ENCODE results near the gene PLA2G3.
A peak's percentile ranks its signal among the peaks of the same experiment; 100 is the strongest.
"Not testable (repeated sequence)": the region's sequence is repeated elsewhere in the genome, so short reads cannot be mapped to it uniquely, and the experiment has no call there.

Gene PLA2G3

DNA sequence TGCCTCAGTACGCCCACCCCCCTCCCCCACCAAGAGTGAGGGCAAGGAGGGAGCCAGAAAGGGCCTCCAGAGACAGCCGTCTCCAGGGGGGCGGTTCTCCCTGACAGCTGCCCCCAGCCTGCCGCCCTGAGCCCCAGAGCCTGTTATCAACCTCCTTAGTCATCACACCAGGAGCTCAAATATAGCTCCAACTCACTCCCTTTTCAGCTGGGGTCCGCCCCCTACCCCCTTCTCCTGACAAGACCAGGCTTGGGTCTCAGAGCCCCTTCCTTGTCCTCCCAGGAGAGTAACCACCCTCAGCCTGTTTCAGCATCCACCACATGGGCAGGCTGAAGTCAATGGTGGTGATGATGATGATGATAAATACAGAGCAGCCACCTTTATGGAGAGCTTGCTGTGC lies 20.1 kb downstream of the PLA2G3 start:
- TF ChIP-seq, protein P1, sequence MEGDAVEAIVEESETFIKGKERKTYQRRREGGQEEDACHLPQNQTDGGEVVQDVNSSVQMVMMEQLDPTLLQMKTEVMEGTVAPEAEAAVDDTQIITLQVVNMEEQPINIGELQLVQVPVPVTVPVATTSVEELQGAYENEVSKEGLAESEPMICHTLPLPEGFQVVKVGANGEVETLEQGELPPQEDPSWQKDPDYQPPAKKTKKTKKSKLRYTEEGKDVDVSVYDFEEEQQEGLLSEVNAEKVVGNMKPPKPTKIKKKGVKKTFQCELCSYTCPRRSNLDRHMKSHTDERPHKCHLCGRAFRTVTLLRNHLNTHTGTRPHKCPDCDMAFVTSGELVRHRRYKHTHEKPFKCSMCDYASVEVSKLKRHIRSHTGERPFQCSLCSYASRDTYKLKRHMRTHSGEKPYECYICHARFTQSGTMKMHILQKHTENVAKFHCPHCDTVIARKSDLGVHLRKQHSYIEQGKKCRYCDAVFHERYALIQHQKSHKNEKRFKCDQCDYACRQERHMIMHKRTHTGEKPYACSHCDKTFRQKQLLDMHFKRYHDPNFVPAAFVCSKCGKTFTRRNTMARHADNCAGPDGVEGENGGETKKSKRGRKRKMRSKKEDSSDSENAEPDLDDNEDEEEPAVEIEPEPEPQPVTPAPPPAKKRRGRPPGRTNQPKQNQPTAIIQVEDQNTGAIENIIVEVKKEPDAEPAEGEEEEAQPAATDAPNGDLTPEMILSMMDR (IDR thresholded peaks at IDR 0.05; ENCODE audit: borderline replicate concordance, insufficient read depth, low read depth, low read length), result no peak
- H3K4me3 ChIP-seq (ENCODE audit: low read depth, low read length), result no peak overlapping the region

DNA sequence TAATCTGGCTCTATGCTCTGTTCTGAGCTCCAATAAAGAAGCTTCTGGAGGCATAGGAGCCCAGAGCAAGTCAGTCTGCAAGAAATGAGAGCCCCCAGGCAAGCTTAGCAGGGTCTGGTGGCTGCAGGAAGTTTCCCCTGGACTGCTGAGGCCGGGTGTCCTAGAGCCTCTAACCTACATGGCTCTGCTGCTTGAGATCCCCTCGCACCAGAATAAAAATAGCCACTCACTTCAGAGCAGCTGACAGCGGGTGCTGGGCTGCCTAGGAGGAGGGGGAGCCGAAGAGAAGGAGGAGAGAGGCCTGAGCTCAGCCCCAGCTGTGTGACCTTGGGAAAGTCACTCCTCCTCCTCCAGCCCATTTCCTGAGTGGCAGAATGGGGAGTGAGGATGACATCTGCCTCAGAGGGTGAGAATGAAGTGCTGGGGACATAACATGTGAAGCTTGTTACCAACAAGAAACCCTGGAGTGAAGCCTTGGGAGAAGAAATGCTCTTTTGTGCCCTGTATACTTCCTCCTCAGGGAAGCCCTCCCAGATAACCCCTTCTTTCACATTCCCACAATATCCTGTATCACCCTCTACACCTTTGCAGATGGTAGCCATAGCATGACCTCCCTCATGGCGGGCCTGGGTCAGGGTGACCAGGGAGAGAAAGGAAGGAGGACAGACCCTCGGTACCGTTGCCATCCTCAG lies 21.1 kb downstream of the PLA2G3 start:
- TF ChIP-seq, protein P1 (IDR thresholded peaks at IDR 0.05; ENCODE audit: borderline replicate concordance, insufficient read depth, low read depth, low read length), result no peak
- no peak overlapping the region for H3K4me3 ChIP-seq (ENCODE audit: low read depth, low read length)

DNA sequence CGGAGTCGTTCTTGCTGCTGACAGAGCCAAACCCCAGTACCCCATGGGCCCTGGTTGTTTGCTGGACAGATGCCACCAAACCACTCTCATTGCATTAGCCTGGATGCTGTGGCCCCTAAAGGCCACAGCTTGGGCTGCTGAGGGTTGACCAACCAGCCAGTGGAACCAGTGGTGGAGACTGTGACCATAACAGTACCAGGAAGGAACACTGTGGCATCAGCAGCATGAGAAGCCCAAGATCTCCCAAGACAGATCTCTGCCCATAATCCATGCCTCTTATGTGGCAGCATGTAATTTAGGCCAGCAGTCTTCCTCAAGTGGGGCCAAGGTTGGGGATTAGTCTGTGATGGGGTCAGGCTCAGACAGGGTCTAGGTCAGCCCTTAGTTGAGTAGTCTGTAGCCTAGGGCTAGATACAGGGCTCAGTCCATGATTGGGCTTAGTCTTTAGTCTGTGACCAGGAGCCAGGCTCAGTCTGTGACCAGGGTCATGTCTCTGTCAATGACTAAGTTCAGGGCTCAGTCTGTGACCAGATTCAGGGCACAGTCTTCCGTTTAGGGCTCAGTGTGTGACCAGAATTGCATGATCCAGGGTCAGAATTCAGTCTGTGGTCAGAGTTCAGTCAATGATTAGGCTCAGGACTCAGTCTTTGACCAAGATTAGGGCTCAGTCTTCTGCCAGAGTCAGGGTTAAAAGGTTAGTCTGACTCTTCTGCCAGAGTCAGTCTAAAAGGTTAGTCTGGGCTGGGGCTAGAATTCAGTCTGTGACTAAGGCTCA lies 22.1 kb downstream of the PLA2G3 start:
- TF ChIP-seq, protein P1 (IDR thresholded peaks at IDR 0.05; ENCODE audit: borderline replicate concordance, insufficient read depth, low read depth, low read length), result no peak

DNA sequence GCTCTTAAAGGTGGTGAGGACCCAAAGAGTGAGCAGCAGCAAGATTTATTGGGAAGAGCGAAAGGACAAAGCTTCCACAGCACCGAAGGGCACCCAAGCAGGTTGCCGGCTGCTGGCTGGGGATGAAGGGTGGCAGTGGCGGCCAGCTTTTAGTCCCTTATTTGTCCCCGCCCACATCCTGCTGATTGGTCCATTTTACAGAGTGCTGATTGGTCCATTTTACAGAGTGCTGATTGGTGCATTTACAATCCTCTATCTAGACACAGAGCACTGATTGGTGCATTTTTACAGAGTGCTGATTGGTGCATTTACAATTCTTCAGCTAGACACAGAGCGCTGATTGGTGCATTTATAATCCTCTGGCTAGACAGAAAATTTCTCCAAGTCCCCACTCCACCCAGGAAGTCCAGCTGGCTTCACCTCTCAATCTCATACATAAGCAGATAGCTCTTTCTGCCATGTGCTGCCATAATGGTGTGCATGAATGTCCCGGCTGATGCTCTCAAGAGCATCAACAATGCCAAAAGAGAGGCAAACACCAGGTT lies 27.7 kb downstream of the PLA2G3 start:
- not testable (repeated sequence) for H3K4me3 ChIP-seq (ENCODE audit: low read depth, low read length)

More for the DNA sequence above, 22.1 kb downstream of the PLA2G3 start:
- H3K4me3 ChIP-seq (ENCODE audit: low read depth, low read length), result no peak overlapping the region

DNA sequence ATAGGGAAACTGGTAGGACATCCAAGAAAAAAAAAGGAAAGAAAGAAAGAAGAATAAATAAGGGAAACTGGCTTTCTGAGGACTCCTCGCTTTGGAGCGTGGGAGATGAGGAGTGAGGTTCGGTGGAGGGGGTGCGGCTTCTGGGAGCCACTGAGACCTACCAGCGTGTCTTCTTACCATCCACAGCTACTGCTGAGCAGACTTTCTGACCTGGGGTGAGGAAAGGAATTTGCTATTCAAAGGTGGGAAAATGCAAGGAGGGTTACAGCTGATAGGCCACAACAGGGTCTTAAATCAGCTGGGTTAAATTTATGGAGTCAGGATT lies 32.5 kb downstream of the PLA2G3 start:
- TF ChIP-seq, protein P1 (IDR thresholded peaks at IDR 0.05; ENCODE audit: borderline replicate concordance, insufficient read depth, low read depth, low read length), result no peak
- peak overlapping the region; percentile 52 for H3K4me3 ChIP-seq (ENCODE audit: low read depth, low read length)

DNA sequence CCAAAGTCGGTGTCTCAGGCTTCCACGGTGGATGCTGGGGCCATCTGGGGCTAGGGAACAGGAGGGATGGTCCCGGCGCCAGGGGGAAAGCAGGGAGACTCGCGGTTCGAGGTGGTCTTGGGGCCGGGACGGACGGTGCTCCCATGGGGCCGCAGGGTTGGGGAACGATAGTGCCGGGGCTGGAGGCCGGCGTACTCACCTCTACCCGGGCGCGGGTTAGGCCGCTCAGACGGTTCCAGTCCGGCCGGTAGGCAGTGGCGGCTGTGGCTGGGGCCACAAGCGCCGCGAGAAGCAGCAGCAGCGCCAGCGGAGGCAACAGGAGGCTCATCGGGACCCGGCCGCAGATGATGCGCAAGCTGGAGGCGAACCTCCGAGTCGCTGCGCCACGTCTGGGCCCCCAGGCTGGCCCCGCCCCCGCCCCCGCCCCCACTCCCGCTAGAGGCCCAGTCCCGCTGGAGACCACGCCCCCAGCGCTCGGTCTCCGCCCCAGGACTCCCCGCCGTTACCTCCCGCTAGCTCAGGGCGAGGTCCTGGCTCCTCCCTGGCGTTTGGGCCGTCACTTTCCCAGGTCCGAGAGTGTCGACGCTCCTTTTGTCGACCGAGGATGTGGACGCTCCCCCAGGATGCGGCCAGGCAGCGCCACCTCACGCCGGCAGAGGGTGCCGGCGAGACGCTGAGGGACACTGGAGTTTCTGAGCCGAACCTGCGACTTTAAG lies 33.0 kb downstream of the PLA2G3 start, which contains the start of gene SELENOM:
TSS of gene SELENOM (minus strand) at position 391 of the 716 bp plus-strand sequence. CDS start at position 328, 63 bp downstream.
- TF ChIP-seq, protein P1 (IDR thresholded peaks at IDR 0.05; ENCODE audit: borderline replicate concordance, insufficient read depth, low read depth, low read length), result peak; percentile 88

DNA sequence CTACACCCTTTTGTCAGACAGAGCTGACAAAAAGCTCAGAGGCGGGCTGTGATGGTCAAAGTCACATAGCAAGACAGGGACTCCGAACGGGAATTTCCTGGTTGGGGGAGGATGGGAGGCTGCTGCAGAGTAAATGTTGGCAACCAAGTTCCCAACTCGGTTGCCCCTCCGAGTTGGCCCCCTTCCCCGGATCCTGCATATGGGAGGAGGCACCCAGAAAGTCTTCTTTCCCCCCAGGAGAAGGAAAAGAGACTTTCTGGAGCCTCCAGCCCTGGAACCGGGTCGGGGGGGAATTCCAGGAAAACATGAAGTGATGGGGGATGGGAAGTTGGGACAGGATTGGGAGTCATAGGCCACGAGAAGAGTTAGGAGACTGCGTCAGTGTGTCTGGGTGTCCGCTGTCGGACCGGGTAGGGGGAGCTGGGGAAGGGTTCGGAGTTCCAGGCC lies 33.6 kb downstream of the PLA2G3 start:
- TF ChIP-seq, protein P1 (IDR thresholded peaks at IDR 0.05; ENCODE audit: borderline replicate concordance, insufficient read depth, low read depth, low read length), result no peak
- peak overlapping the region; percentile 55 for H3K4me3 ChIP-seq (ENCODE audit: low read depth, low read length)

More for the DNA sequence above, 33.0 kb downstream of the PLA2G3 start, which contains the start of gene SELENOM:
- peak within 1 kb of the TSS; percentile 55 for H3K4me3 ChIP-seq (ENCODE audit: low read depth, low read length)

Data from GM12875 (cell line).